A673 (cell line): ENCODE measurements around the gene ANAPC5. TPM values are rescaled to one million over a fixed set of nuclear protein-coding genes. Genes with fewer than 3 reads are reported as not detected.

Source experiments
- BruUV-seq: library from RNA; stranded (reverse); fragments of 400-500 nt; replicated peaks from 2 replicates; lab custom pipeline; 2021; lab: Mats Ljungman, UMichigan
- CTCF ChIA-PET: fragments of 300-600 bp; sonication (Branson Sonifier 250); formaldehyde crosslinking; loops from one replicate; lab custom pipeline; 2022; ENCODE audit warnings: antibody characterized with exemption; lab: Charles Lee
- POLR2A ChIA-PET: fragments of 300-600 bp; sonication (Branson Sonifier 250); formaldehyde crosslinking; loops from one replicate; lab custom pipeline; 2022; ENCODE audit warnings: antibody characterized with exemption; ENCODE audit not compliant: low non-redundant PET; lab: Charles Lee
- DNase-seq: peaks from one replicate; pipeline ENCODE4 v3.0.0-alpha.2; 2015; ENCODE audit warnings: low spot score
- H3K27ac ChIP-seq: fragments of 200-600 bp; sonication (generic); 2 replicates; pipeline ENCODE4 v1.5.1; 2016; ENCODE audit warnings: mixed run types, low read depth, mild to moderate bottlenecking, mixed read lengths, antibody characterized with exemption, low read length; ENCODE audit not compliant: poor library complexity, severe bottlenecking
- H3K27me3 ChIP-seq: fragments of 200-600 bp; sonication (generic); replicated peaks from 2 replicates; pipeline ENCODE4 v1.6.1; 2017; ENCODE audit warnings: mixed run types, low read depth, mild to moderate bottlenecking, mixed read lengths, antibody characterized with exemption, low read length; ENCODE audit not compliant: insufficient read depth, poor library complexity
- H3K36me3 ChIP-seq: fragments of 200-600 bp; sonication (generic); 2 replicates; pipeline ENCODE4 v1.6.1; 2016; ENCODE audit warnings: mixed run types, mild to moderate bottlenecking, mixed read lengths, antibody characterized with exemption, low read length; ENCODE audit not compliant: insufficient read depth, poor library complexity, severe bottlenecking
- H3K4me1 ChIP-seq: fragments of 200-600 bp; sonication (generic); 2 replicates; pipeline ENCODE4 v1.6.1; 2017; ENCODE audit warnings: mixed run types, mild to moderate bottlenecking, mixed read lengths, antibody characterized with exemption, low read length; ENCODE audit not compliant: insufficient read depth, poor library complexity, severe bottlenecking
- H3K4me3 ChIP-seq: fragments of 200-600 bp; sonication (generic); 2 replicates; pipeline ENCODE4 v1.5.1; 2016; ENCODE audit warnings: low read depth, mixed run types, mild to moderate bottlenecking, mixed read lengths, low read length; ENCODE audit not compliant: poor library complexity, severe bottlenecking
- H3K9me3 ChIP-seq: fragments of 200-600 bp; sonication (generic); 2 replicates; pipeline ENCODE4 v1.6.1; 2016; ENCODE audit warnings: mixed run types, low read depth, mild to moderate bottlenecking, mixed read lengths, antibody characterized with exemption, low read length; ENCODE audit not compliant: poor library complexity, severe bottlenecking
- CTCF ChIP-seq: fragments of 300-800, 200-600 bp; sonication (generic); conservative IDR thresholded peaks from 2 replicates; pipeline ENCODE4 v1.5.1; 2017; ENCODE audit warnings: low read depth, mild to moderate bottlenecking, antibody characterized with exemption, low read length, moderate library complexity, mixed read lengths
- EZH2 ChIP-seq: fragments of 200-600 bp; sonication (generic); IDR thresholded peaks from 2 replicates; pipeline ENCODE4 v1.6.1; 2017; ENCODE audit warnings: borderline replicate concordance, low read depth, mild to moderate bottlenecking, mixed read lengths, antibody characterized with exemption, low read length; ENCODE audit not compliant: poor library complexity, severe bottlenecking
- intact Hi-C: fragments of 100-400 bp; cut with micrococcal nuclease; formaldehyde crosslinking; loops from one replicate; pipeline ENCODE4 v1.10.0; 2022; ENCODE audit not compliant: unreplicated experiment
- total RNA-seq: library from RNA; stranded (reverse); gene quantifications from 2 replicates; pipeline ENCODE4 v1.2.3, GENCODE V29; 2021

The ANAPC5 gene
- total RNA-seq, 1 experiment from 2014 or later: 142 TPM

- no peak for TF ChIP-seq CTCF
- no peak for TF ChIP-seq EZH2
- Histone ChIP-seq H3K9me3 (no peaks in the 10 kb centered on the region), H3K36me3 (no peaks in the 10 kb centered on the region), H3K27ac (no peak overlapping the region), H3K27me3 (no peaks in the 10 kb centered on the region), H3K4me3 (no peak overlapping the region), H3K4me1 (no peaks in the 10 kb centered on the region)
- ChIA-PET POLR2A (interaction anchor here (0.6 kb wide), 1 partner anchor 48 kb away, joined by 3 read pairs; no protein-coding TSS in a partner anchor), CTCF (no interaction called here)
- BruUV-seq: no TSS peak
- intact Hi-C loops: no loop called here
- DNase-seq: no peak
Observed at GRCh38 chr12:121365416-121366062, 13.3 kb upstream of the ANAPC5 start.

GRCh38 chr12:121364683-121365121 is 12.5 kb upstream of the ANAPC5 start:
- ChIA-PET CTCF (no interaction called here), POLR2A (no interaction called here)
- Histone ChIP-seq H3K27me3 (no peaks in the 10 kb centered on the region), H3K4me3 (no peak overlapping the region), H3K9me3 (no peaks in the 10 kb centered on the region), H3K36me3 (no peaks in the 10 kb centered on the region), H3K4me1 (no peaks in the 10 kb centered on the region), H3K27ac (no peak overlapping the region)
- TF ChIP-seq EZH2: no peak
- no peak for TF ChIP-seq CTCF
- no TSS peak for BruUV-seq
- no peak for DNase-seq
- intact Hi-C loops: no loop called here

- TF ChIP-seq EZH2 (no peak), CTCF (no peak)
- Histone ChIP-seq H3K27ac (no peak overlapping the region), H3K27me3 (no peaks in the 10 kb centered on the region), H3K4me3 (no peak overlapping the region), H3K36me3 (no peaks in the 10 kb centered on the region), H3K9me3 (no peaks in the 10 kb centered on the region), H3K4me1 (no peaks in the 10 kb centered on the region)
- ChIA-PET POLR2A (no interaction called here), CTCF (no interaction called here)
- intact Hi-C loops: no loop called here
- no peak for DNase-seq
- no TSS peak for BruUV-seq
Observed at GRCh38 chr12:121358073-121358472, 5.9 kb upstream of the ANAPC5 start.
